ENCODE data around the gene CALM1. TPM values are rescaled to one million over a fixed set of nuclear protein-coding genes. Genes with fewer than 3 reads are reported as not detected.

Gene CALM1
- total and polyA plus RNA-seq, 7 donors: 404 to 889 (median 722) TPM

- Histone ChIP-seq H3K4me3 (no peak overlapping the region), H3K4me1 (peaks cover 0 to 29% (median 28%) of the 10 kb centered on the region in 4 donors), H3K27ac (no peak overlapping the region), H3K36me3 (peaks cover 0 to 3% (median 0%) of the 10 kb centered on the region in 4 donors), H3K9me3 (no peaks in the 10 kb centered on the region), H3K27me3 (no peaks in the 10 kb centered on the region)
- 87 to 93% methylated on average over 2 of the region's 2 CpGs for WGBS, 2 donors
- intact Hi-C loops (cut with DNase I): no loop called here
- DNase-seq: no peak
- TF ChIP-seq CTCF (IDR thresholded peaks at IDR 0.05) (no peak), POLR2A (IDR thresholded peaks at IDR 0.05) (no peak), EP300 (IDR thresholded peaks at IDR 0.05) (no peak), POLR2AphosphoS5 (IDR thresholded peaks at IDR 0.05) (no peak)
Measured at GRCh38 chr14:90412058-90412457, 15.2 kb downstream of the CALM1 start.

GRCh38 chr14:90416720-90417119 lies 19.9 kb downstream of the CALM1 start:
- WGBS, 2 donors: 42 to 48% methylated on average over 7 of the region's 7 CpGs
- Histone ChIP-seq H3K4me3 (no peak overlapping the region), H3K27me3 (no peaks in the 10 kb centered on the region), H3K27ac (no peak overlapping the region), H3K9me3 (no peaks in the 10 kb centered on the region), H3K36me3 (no peaks in the 10 kb centered on the region), H3K4me1 (peaks cover 0 to 11% (median 8%) of the 10 kb centered on the region in 4 donors)
- DNase-seq: peak; percentile 34
- intact Hi-C loops (cut with DNase I): no loop called here
- TF ChIP-seq CTCF (IDR thresholded peaks at IDR 0.05) (no peak), EP300 (IDR thresholded peaks at IDR 0.05) (no peak), POLR2A (IDR thresholded peaks at IDR 0.05) (no peak), POLR2AphosphoS5 (IDR thresholded peaks at IDR 0.05) (no peak)

- DNase-seq: no peak
- 94 to 98% methylated on average over 2 of the region's 2 CpGs for WGBS, 2 donors
- intact Hi-C loops (cut with DNase I): no loop called here
- Histone ChIP-seq H3K9me3 (no peaks in the 10 kb centered on the region), H3K4me3 (no peak overlapping the region), H3K36me3 (no peaks in the 10 kb centered on the region), H3K27ac (no peak overlapping the region), H3K27me3 (no peaks in the 10 kb centered on the region), H3K4me1 (peaks cover 0 to 11% (median 8%) of the 10 kb centered on the region in 4 donors)
- TF ChIP-seq POLR2AphosphoS5 (IDR thresholded peaks at IDR 0.05) (no peak), CTCF (IDR thresholded peaks at IDR 0.05) (no peak), POLR2A (IDR thresholded peaks at IDR 0.05) (no peak), EP300 (IDR thresholded peaks at IDR 0.05) (no peak)
Measured at GRCh38 chr14:90418053-90418452, 21.2 kb downstream of the CALM1 start.

GRCh38 chr14:90419200-90419599 lies 22.4 kb downstream of the CALM1 start:
- no peaks in the 10 kb centered on the region for H3K36me3 ChIP-seq
- TF ChIP-seq POLR2AphosphoS5 (IDR thresholded peaks at IDR 0.05) (peak in 3 of 4 donors; percentile 53 to 81 (median 60)), POLR2A (IDR thresholded peaks at IDR 0.05) (no peak), CTCF (IDR thresholded peaks at IDR 0.05) (no peak), EP300 (IDR thresholded peaks at IDR 0.05) (no peak)
- H3K4me1 ChIP-seq: peaks cover 0 to 11% (median 8%) of the 10 kb centered on the region in 4 donors
- no peaks in the 10 kb centered on the region for H3K27me3 ChIP-seq
- H3K4me3 ChIP-seq: no peak overlapping the region
- WGBS, 2 donors: 15 to 49% methylated on average over 12 of the region's 12 CpGs
- DNase-seq: peak; percentile 93
- intact Hi-C loops (cut with DNase I): no loop called here
- H3K27ac ChIP-seq: peak overlapping the region; percentile 57 to 73 (median 69)
- no peaks in the 10 kb centered on the region for H3K9me3 ChIP-seq
